NT2/D1 (cell line): ENCODE data around the gene HIGD1C.
"Not testable (repeated sequence)": the region's sequence is repeated elsewhere in the genome, so short reads cannot be mapped to it uniquely, and the experiment has no call there.

ENCODE experiments used
- DNase-seq: peaks from one replicate; pipeline ENCODE4 v3.0.0-alpha.2; 2011; ENCODE audit warnings: low read depth, low spot score
- H3K27me3 ChIP-seq: 2 replicates; pipeline ENCODE4 v1.6.0; 2011; ENCODE audit warnings: mild to moderate bottlenecking; ENCODE audit not compliant: insufficient read length, insufficient read depth
- H3K36me3 ChIP-seq: 2 replicates; pipeline ENCODE4 v1.6.1; 2011; ENCODE audit warnings: mild to moderate bottlenecking, low read length, mixed read lengths; ENCODE audit not compliant: insufficient read depth, insufficient read length
- H3K4me1 ChIP-seq: 2 replicates; pipeline ENCODE4 v1.5.1; 2011; ENCODE audit not compliant: insufficient read depth, insufficient read length
- H3K4me3 ChIP-seq: 2 replicates; pipeline ENCODE4 v1.5.1; 2011; ENCODE audit warnings: low read depth; ENCODE audit not compliant: insufficient read length
- H3K9ac ChIP-seq: 2 replicates; pipeline ENCODE4 v1.6.0; 2011; ENCODE audit warnings: low read depth; ENCODE audit not compliant: insufficient read length
- H3K9me3 ChIP-seq: 2 replicates; pipeline ENCODE4 v1.5.1; 2011; ENCODE audit warnings: mild to moderate bottlenecking, low read length; ENCODE audit not compliant: insufficient read depth
- SUZ12 ChIP-seq: IDR thresholded peaks from 2 replicates; pipeline ENCODE4 v1.6.1; 2011; ENCODE audit not compliant: insufficient read length, insufficient read depth; ENCODE audit errors: extremely low read depth
- YY1 ChIP-seq: IDR thresholded peaks from 2 replicates; pipeline ENCODE4 v1.6.1; 2011; ENCODE audit not compliant: insufficient read length, insufficient read depth
- ZNF274 ChIP-seq: IDR thresholded peaks from 2 replicates; pipeline ENCODE4 v1.6.1; 2011; ENCODE audit warnings: mild to moderate bottlenecking, low read depth, low read length

HIGD1C gene

DNA sequence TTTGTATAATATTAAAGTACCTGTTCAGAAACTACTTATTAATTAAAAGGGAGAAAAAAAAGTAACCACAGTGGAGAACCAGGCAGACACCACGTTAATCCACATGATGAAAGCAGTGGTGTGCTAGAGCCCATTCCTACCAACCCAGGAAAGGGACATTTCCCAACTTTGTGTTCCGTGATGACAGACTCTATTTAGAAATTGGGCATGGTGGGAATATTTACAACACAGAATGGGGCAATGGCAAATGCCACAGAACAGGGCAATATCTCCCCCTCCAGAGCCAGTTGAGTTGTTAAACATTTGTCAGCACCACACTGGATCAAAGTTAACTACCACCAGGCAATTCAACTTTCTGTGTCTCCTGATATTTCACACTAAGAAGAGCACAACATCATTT, 1.2 kb upstream of the HIGD1C start:
- no peaks in the 10 kb centered on the region for H3K4me1 ChIP-seq
- H3K9ac ChIP-seq: no peak overlapping the region
- no peaks in the 10 kb centered on the region; the same call in 1 of the 2 replicates for H3K9me3 ChIP-seq
- TF ChIP-seq ZNF274 (no peak), YY1 (no peak), SUZ12 (no peak)
- H3K4me3 ChIP-seq: no peak overlapping the region
- no peak for DNase-seq
- H3K36me3 ChIP-seq: no peaks in the 10 kb centered on the region
- H3K27me3 ChIP-seq: no peaks in the 10 kb centered on the region

DNA sequence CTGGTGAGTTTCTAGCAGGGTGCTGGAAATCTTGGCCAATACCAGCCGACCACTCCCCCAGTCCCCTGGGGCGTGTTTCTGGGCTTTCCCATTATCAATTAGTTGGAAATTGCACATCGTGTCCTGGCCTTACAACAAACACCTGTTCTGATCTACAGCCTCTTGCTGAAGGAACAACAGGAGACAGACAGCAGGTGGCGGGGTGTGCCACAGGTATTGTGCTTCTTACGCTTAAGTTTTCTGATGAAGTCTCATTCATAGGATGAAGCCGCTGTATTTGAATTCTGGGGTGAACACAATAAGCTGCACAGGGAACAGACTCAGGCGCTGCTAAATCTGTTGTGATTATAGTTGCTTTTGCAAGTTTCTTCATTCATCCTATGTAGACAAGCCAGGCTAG, 703 bp downstream of the HIGD1C start:
- H3K9ac ChIP-seq: no peak overlapping the region

DNA sequence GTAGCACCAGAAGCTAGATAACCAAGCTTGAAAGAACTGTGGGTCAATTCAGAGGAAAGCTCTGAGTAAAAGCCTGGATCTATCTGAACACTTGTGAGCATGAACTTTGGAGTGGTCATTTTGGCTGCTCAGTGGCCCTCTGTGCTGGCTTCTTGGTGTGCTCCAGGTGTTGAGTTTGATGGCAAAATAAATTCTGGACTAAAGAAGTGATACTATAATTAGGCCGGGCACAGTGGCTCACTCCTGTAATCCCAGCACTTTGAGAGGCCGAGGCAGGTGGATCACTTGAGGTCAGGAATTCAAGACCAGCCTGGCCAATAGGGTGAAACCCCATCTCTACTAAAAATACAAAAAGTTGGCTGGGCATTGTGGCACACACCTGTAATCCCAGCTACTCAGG, 2.4 kb downstream of the HIGD1C start:
- not testable (repeated sequence) for H3K9ac ChIP-seq, H3K36me3 ChIP-seq, H3K9me3 ChIP-seq, DNase-seq, H3K4me1 ChIP-seq, H3K27me3 ChIP-seq, H3K4me3 ChIP-seq

More for the DNA sequence above, 703 bp downstream of the HIGD1C start:
- H3K9me3 ChIP-seq: no peaks in the 10 kb centered on the region; the same call in 1 of the 2 replicates
- no peak for DNase-seq
- H3K36me3 ChIP-seq: no peaks in the 10 kb centered on the region
- no peaks in the 10 kb centered on the region for H3K4me1 ChIP-seq
- no peak overlapping the region for H3K4me3 ChIP-seq
- no peaks in the 10 kb centered on the region for H3K27me3 ChIP-seq
- no peak for TF ChIP-seq YY1
- no peak for TF ChIP-seq SUZ12
- no peak for TF ChIP-seq ZNF274

DNA sequence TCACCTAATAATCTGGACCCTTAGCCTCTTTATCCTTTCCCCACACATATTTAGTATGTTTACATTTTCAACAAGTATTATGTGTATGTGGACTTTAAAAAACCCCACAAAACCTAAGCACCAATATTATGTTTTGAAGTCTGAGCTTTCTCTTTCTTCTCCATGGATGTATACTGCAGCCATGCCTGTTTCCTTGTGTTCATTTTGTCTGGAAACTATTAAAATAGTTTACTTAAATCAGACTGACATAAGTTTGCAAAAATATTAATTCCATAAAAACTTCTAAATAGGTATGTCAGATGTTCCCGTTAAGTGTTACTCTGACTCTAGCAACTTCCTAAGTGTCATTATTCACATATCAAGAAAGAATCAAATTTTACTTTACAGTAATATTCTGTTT, 2.9 kb downstream of the HIGD1C start:
- no peak for DNase-seq
- Histone ChIP-seq H3K9ac (no peak overlapping the region), H3K27me3 (no peaks in the 10 kb centered on the region), H3K9me3 (no peaks in the 10 kb centered on the region), H3K4me3 (no peak overlapping the region), H3K36me3 (no peaks in the 10 kb centered on the region), H3K4me1 (no peaks in the 10 kb centered on the region)
- no peak for TF ChIP-seq ZNF274
- TF ChIP-seq SUZ12: no peak
- TF ChIP-seq YY1: no peak

DNA sequence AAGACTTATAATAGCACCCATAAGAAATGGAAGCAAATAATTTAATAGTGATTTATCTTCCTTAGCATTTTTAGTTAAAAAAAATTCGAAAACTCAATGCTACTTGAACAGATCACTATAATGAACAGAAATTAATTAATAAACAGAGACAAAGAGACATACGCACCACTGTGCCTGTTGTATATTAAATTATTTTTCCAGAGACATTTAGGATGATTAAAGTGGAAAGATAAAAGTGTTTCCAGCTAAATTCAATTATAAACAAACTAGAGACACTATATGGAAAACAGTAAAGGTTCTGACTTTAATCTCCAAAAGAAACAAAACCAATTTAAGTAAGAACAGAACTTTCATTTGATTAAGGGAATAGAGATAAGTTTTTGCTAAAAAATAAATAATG, 3.4 kb downstream of the HIGD1C start:
- Histone ChIP-seq H3K27me3 (no peaks in the 10 kb centered on the region), H3K9ac (no peak overlapping the region), H3K9me3 (no peaks in the 10 kb centered on the region), H3K36me3 (no peaks in the 10 kb centered on the region), H3K4me1 (no peaks in the 10 kb centered on the region), H3K4me3 (no peak overlapping the region)
- TF ChIP-seq SUZ12 (no peak), YY1 (no peak), ZNF274 (no peak)
- DNase-seq: no peak

DNA sequence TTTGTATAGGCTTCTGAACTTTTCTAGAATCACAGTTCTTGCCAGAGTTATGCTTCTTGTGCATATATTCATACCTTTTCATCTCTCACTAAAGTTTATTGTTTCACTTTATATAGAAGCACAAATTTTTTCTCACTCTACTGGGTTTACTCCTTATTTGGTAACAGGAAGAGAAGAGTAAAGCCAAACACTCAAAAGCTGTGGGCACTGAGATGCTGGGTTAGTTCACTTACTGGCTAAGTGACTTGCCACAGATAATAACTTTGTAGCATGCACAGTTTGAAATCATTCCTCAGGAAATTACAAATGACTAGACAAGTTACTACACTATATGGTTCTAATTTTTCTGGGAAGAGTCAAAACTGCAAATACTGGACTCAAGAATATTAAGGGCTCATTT, 7.8 kb downstream of the HIGD1C start:
- Histone ChIP-seq H3K4me3 (no peak overlapping the region), H3K9ac (no peak overlapping the region), H3K27me3 (no peaks in the 10 kb centered on the region), H3K9me3 (no peaks in the 10 kb centered on the region), H3K36me3 (no peaks in the 10 kb centered on the region), H3K4me1 (no peaks in the 10 kb centered on the region)
- TF ChIP-seq YY1 (no peak), SUZ12 (no peak), ZNF274 (no peak)
- no peak for DNase-seq

DNA sequence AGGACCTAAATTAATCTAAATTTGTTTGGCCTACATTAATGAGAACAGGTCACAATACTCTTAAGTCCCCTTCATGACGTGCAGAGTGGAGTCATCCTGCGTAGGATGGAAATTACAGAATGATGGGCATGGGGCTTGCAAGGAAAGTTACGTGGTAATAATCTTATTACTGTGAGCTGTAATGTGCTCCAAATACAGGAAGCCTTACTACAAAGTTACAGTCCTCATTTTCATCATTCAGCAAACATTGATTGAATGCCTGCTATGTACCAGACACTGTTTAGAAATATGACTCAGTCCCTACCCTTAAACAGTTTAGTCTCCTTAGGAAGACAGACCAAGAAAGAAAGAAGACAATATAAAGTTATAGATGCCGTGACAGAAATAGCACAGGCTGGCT, 9.4 kb downstream of the HIGD1C start:
- Histone ChIP-seq H3K4me1 (no peaks in the 10 kb centered on the region), H3K9ac (no peak overlapping the region), H3K36me3 (no peaks in the 10 kb centered on the region), H3K9me3 (no peaks in the 10 kb centered on the region), H3K4me3 (no peak overlapping the region), H3K27me3 (no peaks in the 10 kb centered on the region)
- TF ChIP-seq ZNF274 (no peak), YY1 (no peak), SUZ12 (no peak)
- no peak for DNase-seq

DNA sequence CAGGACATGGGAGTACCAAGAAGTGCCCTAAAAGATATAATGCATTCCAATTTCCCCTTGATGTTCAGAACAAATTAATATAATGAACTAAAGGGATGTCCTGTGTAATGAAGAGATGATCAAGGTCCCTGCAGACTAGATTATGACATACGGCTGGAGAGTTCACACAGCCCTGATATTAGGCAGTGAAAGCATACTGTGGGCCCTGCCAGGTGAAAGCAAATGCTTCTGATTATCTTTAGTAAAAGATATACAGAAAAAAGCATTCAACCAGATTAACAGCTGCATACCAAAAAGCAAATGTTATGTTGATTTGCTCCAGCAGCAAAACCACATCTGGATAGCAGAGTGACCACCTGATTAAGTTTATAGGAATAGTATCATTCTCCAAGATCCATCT, 12.1 kb downstream of the HIGD1C start:
- no peaks in the 10 kb centered on the region for H3K27me3 ChIP-seq
- no peaks in the 10 kb centered on the region for H3K9me3 ChIP-seq
- H3K9ac ChIP-seq: no peak overlapping the region
- no peaks in the 10 kb centered on the region for H3K4me1 ChIP-seq
- H3K4me3 ChIP-seq: no peak overlapping the region
- DNase-seq: no peak
- H3K36me3 ChIP-seq: no peaks in the 10 kb centered on the region
- TF ChIP-seq YY1 (no peak), SUZ12 (no peak), ZNF274 (no peak)
